ENCODE data around the gene ERRFI1.
"Not testable (repeated sequence)": the region's sequence is repeated elsewhere in the genome, so short reads cannot be mapped to it uniquely, and the experiment has no call there.

The ERRFI1 gene, protein sequence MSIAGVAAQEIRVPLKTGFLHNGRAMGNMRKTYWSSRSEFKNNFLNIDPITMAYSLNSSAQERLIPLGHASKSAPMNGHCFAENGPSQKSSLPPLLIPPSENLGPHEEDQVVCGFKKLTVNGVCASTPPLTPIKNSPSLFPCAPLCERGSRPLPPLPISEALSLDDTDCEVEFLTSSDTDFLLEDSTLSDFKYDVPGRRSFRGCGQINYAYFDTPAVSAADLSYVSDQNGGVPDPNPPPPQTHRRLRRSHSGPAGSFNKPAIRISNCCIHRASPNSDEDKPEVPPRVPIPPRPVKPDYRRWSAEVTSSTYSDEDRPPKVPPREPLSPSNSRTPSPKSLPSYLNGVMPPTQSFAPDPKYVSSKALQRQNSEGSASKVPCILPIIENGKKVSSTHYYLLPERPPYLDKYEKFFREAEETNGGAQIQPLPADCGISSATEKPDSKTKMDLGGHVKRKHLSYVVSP

DNA sequence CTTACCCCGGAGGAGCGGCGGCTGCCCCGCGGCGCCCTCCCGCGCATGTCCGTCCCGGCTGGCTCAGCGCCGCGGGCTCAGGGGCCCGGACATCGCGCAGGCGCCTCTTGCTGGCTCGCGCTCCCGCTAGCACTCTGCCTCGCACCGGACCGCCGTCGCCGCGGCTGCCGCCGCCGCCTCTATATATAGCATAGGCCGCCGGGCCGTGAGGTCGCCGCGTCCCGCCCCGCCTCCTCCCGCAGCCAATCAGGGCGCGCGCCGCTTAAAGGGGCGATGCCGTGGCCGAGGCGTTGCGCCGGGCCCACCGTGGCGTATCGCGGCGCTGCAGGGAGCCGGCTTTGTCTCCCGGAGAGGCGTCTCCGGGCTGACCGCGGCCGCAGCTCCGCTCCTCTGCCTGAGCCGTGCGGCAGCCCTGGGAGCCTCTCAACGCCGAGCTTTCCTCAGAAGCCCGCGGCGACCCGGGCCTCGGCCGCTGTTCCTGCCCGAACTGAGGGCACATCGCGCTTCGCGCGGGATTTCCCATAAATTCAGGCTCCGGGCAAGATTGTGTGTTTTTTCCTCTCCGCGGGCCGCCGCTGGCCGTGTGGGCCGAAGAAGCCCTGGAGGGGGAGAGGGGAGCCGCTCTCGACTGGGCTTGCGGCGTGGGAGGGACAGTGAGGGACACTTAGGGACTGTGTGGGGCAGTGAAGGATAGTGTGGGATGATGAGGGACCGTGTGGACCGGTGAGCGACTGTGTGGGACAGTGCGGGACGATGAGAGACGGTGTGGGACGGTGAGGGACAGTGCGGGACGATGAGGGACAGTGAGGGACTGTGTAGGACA is at the start of gene ERRFI1:
Gene ERRFI1 (minus strand): TSS at position 157 of the 823 bp plus-strand sequence. CDS start 10,690 bp downstream, outside the sequence.
- Histone ChIP-seq H3K4me2 (peak within 1 kb of the TSS; percentile 97 to 99 (median 98)), H3K27ac (peak within 1 kb of the TSS in 9 of 11 experiments; percentile 25 to 60 (median 39); a peak in 13 of 22 replicates), H3K36me3 (no peaks in the 10 kb centered on the region), H3K9ac (peak within 1 kb of the TSS; percentile 52 to 84 (median 74)), H3K9me3 (replicated peaks in 1 of 11) (no peaks in the 10 kb centered on the region), H4K20me1 (peaks cover 0 to 30% (median 0%) of the 10 kb centered on the region in 11 experiments; a peak in 5 of 22 replicates), H3K4me3 (peak within 1 kb of the TSS; percentile 63 to 77 (median 70)), H3K27me3 (peaks cover 26 to 49% (median 40%) of the 10 kb centered on the region in 11 experiments), H3K4me1 (peaks cover 5 to 14% (median 12%) of the 10 kb centered on the region in 10 experiments; a peak in 18 of 20 replicates)
- no peak for TF ChIP-seq Cebpa-rat (IDR thresholded peaks at IDR 0.05)

DNA sequence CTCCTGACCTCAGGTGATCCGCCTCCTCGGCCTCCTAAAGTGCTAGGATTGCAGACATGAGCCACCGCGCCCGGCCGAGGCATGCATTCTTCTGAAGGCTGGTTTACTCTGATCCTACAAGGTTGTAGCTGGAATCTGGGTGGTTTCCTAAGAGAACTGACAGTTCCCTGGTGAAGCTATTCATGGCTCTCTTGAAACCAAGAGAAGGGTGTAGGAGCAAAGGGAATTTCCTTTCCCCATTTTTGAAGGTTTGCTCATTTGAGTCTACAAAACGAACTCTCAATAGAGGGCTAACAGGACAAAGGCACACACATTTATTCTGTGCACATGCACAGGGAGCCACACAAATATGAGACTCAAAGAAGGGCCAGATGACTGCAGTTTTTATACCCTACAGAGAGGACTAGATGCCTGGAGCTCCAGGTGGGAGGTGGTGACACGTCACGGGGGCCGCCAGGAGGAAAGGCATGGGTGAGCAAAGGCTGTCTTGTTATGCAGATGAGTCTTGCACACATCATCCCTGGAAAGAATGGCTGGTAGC is 49.5 kb upstream of the ERRFI1 start:
- Histone ChIP-seq H3K36me3 (no peaks in the 10 kb centered on the region), H3K9me3 (replicated peaks in 1 of 11) (no peaks in the 10 kb centered on the region), H3K4me1 (peaks cover 0 to 12% (median 0%) of the 10 kb centered on the region in 10 experiments; a peak in 3 of 20 replicates), H3K27me3 (no peaks in the 10 kb centered on the region), H3K4me2 (no peak overlapping the region), H3K9ac (no peak overlapping the region), H4K20me1 (no peaks in the 10 kb centered on the region), H3K4me3 (no peak overlapping the region), H3K27ac (no peak overlapping the region)
- no peak for TF ChIP-seq Cebpa-rat (IDR thresholded peaks at IDR 0.05)

DNA sequence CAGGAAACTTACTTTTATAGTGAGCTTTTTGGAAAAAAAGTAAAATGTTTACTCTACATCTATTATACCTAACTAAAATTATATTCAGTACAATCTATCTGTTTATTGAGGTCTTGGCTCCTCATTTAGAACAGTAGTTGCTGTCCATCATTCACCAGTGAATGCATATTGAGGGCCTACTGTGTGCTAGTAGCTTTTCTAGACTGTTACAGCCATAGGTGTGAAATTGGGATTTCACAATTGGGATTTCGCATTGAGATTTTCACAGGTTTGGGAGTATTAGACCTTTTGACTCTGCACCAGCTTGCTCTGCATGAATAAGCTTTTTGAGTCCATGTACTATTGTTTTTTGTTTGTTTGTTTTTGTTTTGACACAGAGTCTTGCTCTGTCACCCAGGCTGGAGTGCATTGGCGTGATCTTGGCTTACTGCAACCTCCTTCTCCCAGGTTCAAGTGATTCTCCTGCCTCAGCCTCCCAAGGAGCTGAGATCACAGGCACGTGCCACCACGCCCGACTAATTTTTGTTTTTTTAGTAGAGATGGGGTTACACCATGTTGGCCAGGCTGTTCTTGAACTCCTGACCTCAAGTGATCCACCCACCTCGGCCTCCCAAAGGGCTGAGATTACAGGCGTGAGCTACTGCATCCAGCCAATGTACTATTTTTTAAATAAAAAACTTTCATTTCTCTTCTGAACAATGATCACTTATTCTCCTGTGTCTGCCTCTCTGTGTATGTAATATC is 47.2 kb upstream of the ERRFI1 start:
- Histone ChIP-seq H3K4me3 (no peak overlapping the region), H3K36me3 (no peaks in the 10 kb centered on the region), H3K9ac (no peak overlapping the region), H3K4me1 (peaks cover 0 to 12% (median 0%) of the 10 kb centered on the region in 10 experiments; a peak in 3 of 20 replicates), H3K27me3 (no peaks in the 10 kb centered on the region), H3K4me2 (no peak overlapping the region), H4K20me1 (no peaks in the 10 kb centered on the region), H3K27ac (no peak overlapping the region), H3K9me3 (replicated peaks in 1 of 11) (no peaks in the 10 kb centered on the region)
- TF ChIP-seq Cebpa-rat (IDR thresholded peaks at IDR 0.05): no peak

DNA sequence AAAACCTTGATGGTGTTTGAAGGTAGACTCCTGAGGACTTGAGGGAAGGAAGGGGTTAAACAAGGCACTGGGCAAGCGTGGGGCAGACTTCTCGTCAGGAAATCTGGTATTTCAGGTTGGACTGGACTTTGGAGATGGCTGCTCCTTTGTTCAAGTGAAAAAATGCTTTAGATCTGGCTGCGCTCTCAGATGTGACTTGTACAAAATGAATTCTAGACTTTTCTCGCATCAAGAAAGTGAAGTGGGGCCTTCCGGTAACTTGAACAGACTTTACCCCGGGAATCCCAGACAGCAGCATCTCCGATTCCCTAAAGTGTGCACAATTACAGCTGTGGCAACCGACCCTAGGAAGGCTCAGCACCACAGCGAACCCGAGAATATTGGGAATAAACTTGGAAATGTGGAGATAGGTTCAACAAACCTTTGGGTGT is 44.3 kb upstream of the ERRFI1 start:
- no peaks in the 10 kb centered on the region for H3K4me1 ChIP-seq
- no peaks in the 10 kb centered on the region for H3K9me3 ChIP-seq (replicated peaks in 1 of 11)
- no peaks in the 10 kb centered on the region for H3K27me3 ChIP-seq
- H3K4me2 ChIP-seq: no peak overlapping the region
- no peak for TF ChIP-seq Cebpa-rat (IDR thresholded peaks at IDR 0.05)
- no peak overlapping the region for H3K27ac ChIP-seq
- H4K20me1 ChIP-seq: no peaks in the 10 kb centered on the region
- no peak overlapping the region for H3K9ac ChIP-seq
- no peaks in the 10 kb centered on the region for H3K36me3 ChIP-seq
- no peak overlapping the region for H3K4me3 ChIP-seq

DNA sequence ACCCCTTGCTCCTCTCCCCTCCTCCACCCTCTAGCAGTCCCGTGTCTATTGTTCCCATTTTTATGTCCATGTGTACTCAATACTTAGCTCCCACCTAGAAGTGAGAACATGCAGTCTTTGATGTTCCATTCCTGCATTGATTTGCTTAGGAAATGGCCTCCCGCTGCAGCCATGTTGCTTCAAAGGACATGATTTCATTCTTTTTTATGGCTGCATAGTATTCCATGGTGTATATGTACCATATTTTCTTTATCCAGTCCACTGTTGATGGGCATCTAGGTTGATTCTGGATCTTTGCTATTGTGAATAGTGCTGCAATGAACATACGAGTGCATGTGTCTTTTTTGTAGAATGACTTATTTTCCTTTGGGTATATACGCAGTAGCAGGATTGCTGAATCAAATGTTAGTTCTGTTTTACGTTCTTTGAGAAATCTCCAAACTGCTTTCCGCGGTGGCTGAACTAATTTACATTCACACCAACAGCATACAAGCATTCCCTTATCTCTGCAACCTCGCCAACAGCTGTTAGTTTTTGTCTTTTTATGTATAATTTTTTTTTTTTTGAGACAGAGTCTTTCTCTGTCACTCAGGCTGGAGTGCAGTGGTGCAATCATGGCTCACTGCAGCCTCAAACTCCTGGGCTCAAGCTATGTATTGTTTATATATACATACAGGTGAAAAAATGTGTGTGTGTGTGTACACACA is 43.7 kb upstream of the ERRFI1 start:
- H3K9me3 ChIP-seq (replicated peaks in 1 of 11); H3K4me3 ChIP-seq; H3K4me1 ChIP-seq; H3K36me3 ChIP-seq; H3K27ac ChIP-seq; H3K27me3 ChIP-seq; H3K9ac ChIP-seq; H3K4me2 ChIP-seq; H4K20me1 ChIP-seq: not testable (repeated sequence)

DNA sequence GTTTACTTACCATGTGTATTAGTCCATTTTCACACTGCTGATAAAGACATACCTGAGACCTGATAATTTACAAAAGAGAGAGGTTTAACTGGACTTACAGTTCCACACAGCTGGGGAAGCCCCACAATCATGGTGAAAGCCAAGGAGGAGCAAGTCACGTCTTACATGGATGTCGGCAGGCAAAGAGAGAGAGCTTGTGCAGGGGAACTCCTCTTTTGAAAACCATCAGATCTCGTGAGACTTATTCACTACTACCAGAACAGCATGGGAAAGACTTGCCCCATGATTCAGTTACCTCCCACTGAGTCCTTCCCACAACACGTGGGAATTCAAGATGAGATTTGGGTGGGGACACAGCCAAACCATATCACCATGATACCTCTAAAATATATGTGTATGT is 39.3 kb upstream of the ERRFI1 start:
- no peak for TF ChIP-seq Cebpa-rat (IDR thresholded peaks at IDR 0.05)
- H3K4me3 ChIP-seq: no peak overlapping the region
- no peaks in the 10 kb centered on the region for H3K36me3 ChIP-seq
- H3K27ac ChIP-seq: no peak overlapping the region
- H4K20me1 ChIP-seq: no peaks in the 10 kb centered on the region
- H3K27me3 ChIP-seq: no peaks in the 10 kb centered on the region
- H3K4me1 ChIP-seq: no peaks in the 10 kb centered on the region
- H3K4me2 ChIP-seq: no peak overlapping the region
- no peaks in the 10 kb centered on the region for H3K9me3 ChIP-seq (replicated peaks in 1 of 11)
- H3K9ac ChIP-seq: no peak overlapping the region

DNA sequence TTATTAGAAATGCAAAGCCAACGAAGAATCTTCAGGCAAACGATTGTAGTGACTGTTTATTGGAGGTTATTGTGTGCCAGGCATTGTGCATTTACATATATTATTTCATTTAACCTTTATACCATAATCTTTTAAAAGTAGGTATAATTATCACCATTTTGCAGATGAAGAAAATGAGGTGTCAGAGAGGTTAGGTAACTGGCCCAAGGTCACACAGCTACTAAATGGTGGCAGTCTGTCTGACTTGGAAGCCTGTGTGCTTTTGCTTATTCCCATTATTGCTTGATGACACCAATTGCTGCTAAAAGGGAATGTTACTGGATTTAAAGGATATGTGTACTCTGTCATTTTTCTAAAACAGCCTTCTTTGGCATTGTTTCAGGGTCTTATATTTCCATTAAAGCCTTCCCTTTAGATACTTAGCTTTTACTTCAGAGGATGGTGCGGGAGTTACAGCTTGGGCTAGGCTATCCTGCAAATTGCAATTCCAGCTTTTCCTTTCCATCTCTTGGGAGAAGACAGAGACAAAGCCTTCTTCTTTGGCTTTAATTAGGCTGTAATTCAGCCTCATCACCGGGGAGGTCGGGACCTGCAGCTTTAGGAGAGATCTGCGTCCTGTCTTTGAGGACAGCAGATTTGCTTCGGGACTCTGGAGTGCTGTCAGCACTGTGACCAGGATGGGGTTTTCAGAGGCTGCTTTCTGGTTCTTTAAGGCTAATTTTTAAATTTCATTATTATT is 37.4 kb upstream of the ERRFI1 start:
- Histone ChIP-seq H3K4me2 (no peak overlapping the region), H3K9ac (no peak overlapping the region), H3K36me3 (no peaks in the 10 kb centered on the region), H3K4me3 (no peak overlapping the region), H3K27ac (no peak overlapping the region), H3K9me3 (replicated peaks in 1 of 11) (no peaks in the 10 kb centered on the region), H3K4me1 (no peaks in the 10 kb centered on the region), H4K20me1 (no peaks in the 10 kb centered on the region), H3K27me3 (no peaks in the 10 kb centered on the region)
- TF ChIP-seq Cebpa-rat (IDR thresholded peaks at IDR 0.05): no peak

DNA sequence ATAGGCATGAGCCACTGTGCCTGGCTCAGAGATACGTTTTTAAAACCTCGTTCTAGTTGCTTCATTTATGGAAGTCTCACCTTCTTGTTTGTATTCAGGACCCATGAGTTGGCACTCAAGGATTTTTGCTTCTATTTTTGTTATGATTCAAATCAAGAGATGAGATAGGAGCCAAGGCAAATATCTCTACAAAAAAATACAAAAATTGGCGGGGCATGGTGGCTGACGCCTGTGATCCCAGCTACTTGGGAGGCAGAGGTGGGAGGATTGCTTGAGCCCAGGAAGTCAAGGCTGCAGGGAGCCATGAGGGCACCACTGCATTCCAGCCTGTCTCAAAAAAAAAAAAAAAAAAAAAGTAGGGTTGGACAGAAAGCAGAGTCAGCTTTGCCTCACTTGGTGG is 36.8 kb upstream of the ERRFI1 start:
- no peaks in the 10 kb centered on the region for H3K36me3 ChIP-seq
- no peaks in the 10 kb centered on the region for H3K9me3 ChIP-seq (replicated peaks in 1 of 11)
- H4K20me1 ChIP-seq: no peaks in the 10 kb centered on the region
- peaks cover 0 to 4% (median under 1%) of the 10 kb centered on the region in 10 experiments; a peak in 5 of 20 replicates for H3K4me1 ChIP-seq
- no peak overlapping the region for H3K27ac ChIP-seq
- H3K4me3 ChIP-seq: no peak overlapping the region
- no peak overlapping the region for H3K9ac ChIP-seq
- no peak for TF ChIP-seq Cebpa-rat (IDR thresholded peaks at IDR 0.05)
- H3K4me2 ChIP-seq: no peak overlapping the region
- no peaks in the 10 kb centered on the region for H3K27me3 ChIP-seq
